ENCODE data around the gene NFE2L1. TPM values are rescaled to one million over a fixed set of nuclear protein-coding genes. Genes with fewer than 3 reads are reported as not detected.

Gene NFE2L1
- polyA plus RNA-seq, 1 of the 3 experiments (the other 2 are of a cell fraction) = 159 TPM

DNA sequence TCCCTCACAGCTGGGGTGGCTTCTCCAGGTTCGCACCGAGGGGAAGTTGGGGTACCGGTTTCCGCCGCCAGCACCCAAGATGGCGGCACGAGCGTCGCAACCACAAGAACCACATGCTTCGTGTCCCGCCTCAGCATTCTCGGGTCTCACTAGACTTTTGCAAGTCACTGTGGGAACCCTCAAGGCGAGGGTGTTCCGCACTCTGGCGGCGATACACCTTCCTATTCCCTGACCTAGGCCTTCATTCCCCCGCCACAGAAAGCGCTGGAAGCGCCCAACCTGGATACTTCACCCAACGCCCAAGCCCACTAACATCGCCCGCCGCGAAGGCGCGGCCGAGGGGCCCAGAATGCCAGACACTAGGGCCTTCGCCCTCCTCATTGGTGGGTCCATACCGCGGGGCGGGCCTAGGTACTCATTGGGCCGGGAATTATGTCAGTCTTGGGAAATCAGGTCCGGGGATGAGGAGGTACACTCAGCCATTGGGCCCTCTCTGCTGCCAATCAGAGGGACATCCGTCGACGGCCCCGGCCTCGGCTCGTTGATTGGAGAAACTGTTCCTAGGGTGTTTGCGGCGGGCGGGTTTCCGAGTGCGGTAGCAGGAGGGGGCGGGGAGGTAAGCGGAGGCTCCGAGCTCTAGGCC, at the start of gene NFE2L1 (continued):
- TF ChIP-seq REST (IDR thresholded peaks at IDR 0.05; ENCODE audit: low read depth, low read length) (no peak), TAF1 (IDR thresholded peaks at IDR 0.05; ENCODE audit: borderline replicate concordance, low read depth, low read length) (peak; percentile 59; the same call in 1 of the 2 replicates), RAD21 (IDR thresholded peaks at IDR 0.05; ENCODE audit: low read length) (no peak), MAX (IDR thresholded peaks at IDR 0.05; ENCODE audit: low read depth) (peak; percentile 100), SIN3A (IDR thresholded peaks at IDR 0.05; ENCODE audit: borderline replicate concordance, low read depth, low read length) (0 out of 2 replicates have a peak, but pooled peaks have one; percentile 13), TCF12 (IDR thresholded peaks at IDR 0.05) (peak; percentile 53; the same call in 1 of the 2 replicates), SMC3 (IDR thresholded peaks at IDR 0.05; ENCODE audit: low read depth, low read length) (no peak), CHD2 (IDR thresholded peaks at IDR 0.05; ENCODE audit: low read length, partially characterized antibody) (peak; percentile 97), FOXM1 (IDR thresholded peaks at IDR 0.05; ENCODE audit: low read depth) (no peak), EP300 (IDR thresholded peaks at IDR 0.05; ENCODE audit: borderline replicate concordance in 1 of 2, low read depth in 1 of 2, low read length in 1 of 2) (peak in 1 of 2 experiments; percentile 14; a peak in 1 of 4 replicates), NFIC (IDR thresholded peaks at IDR 0.05; ENCODE audit: borderline replicate concordance) (peak; percentile 7; the same call in 1 of the 2 replicates), GATA2 (CRISPR knock-in tag; IDR thresholded peaks at IDR 0.05) (no peak)

- TF ChIP-seq JUND (IDR thresholded peaks at IDR 0.05) (no peak), MAX (IDR thresholded peaks at IDR 0.05; ENCODE audit: low read depth) (no peak), FOXJ3 (CRISPR knock-in tag; IDR thresholded peaks at IDR 0.05) (no peak), NFIC (IDR thresholded peaks at IDR 0.05; ENCODE audit: borderline replicate concordance) (no peak), MEF2A (IDR thresholded peaks at IDR 0.05; ENCODE audit: borderline replicate concordance, low read depth) (no peak), RCOR1 (IDR thresholded peaks at IDR 0.05; ENCODE audit: low read length) (no peak), CHD2 (IDR thresholded peaks at IDR 0.05; ENCODE audit: low read length, partially characterized antibody) (no peak), SMC3 (IDR thresholded peaks at IDR 0.05; ENCODE audit: low read depth, low read length) (no peak), SIN3A (IDR thresholded peaks at IDR 0.05; ENCODE audit: borderline replicate concordance, low read depth, low read length) (no peak), ELF1 (IDR thresholded peaks at IDR 0.05) (no peak)
- CTCF ChIA-PET = interaction anchor here (0.9 to 41.8 kb wide), 7 partner anchors 15 to 110 kb away, joined by 3 to 1752 read pairs (median 6); partner anchors contain the start of gene CDK5RAP3
- no peaks in the 10 kb centered on the region for H3K79me2 ChIP-seq (ENCODE audit: insufficient read depth)
- H3K9me2 ChIP-seq = no peaks in the 10 kb centered on the region
- no peak overlapping the region for H3K4me2 ChIP-seq
- POLR2A ChIA-PET = interaction anchor here (1.1 to 9.0 kb wide), 6 partner anchors 8 to 29 kb away, joined by 3 to 223 read pairs (median 5); partner anchors contain the start of gene CDK5RAP3
- H3F3A ChIP-seq (replicated peaks; ENCODE audit: insufficient read depth) = peaks cover 34% of the 10 kb centered on the region
- no peaks in the 10 kb centered on the region for H4K20me1 ChIP-seq (ENCODE audit: insufficient read depth)
- peak overlapping the region; percentile 38; the same call in 1 of the 2 replicates for H2AFZ ChIP-seq (ENCODE audit: low read depth)
- H3K4me3 ChIP-seq (ENCODE audit: low read depth in 2 of 2, low read length in 1 of 2) = no peak overlapping the region
- no peak overlapping the region for H3K9ac ChIP-seq
- DNase-seq = no peak
- H3K9me3 ChIP-seq = no peaks in the 10 kb centered on the region
- H3K36me3 ChIP-seq (replicated peaks in 1 of 2; ENCODE audit: control insufficient read depth in 1 of 2, insufficient read depth in 2 of 2, low read length in 1 of 2) = no peaks in the 10 kb centered on the region
- H3K27ac ChIP-seq (ENCODE audit: low read depth in 2 of 2, low read length in 1 of 2) = peak overlapping the region; percentile 1 to 72; a peak in 2 of 4 replicates
- no peaks in the 10 kb centered on the region for H3K27me3 ChIP-seq (ENCODE audit: insufficient read depth)
- 62% methylated on average over 4 of the region's 4 CpGs for whole genome bisulfite sequencing (ENCODE audit: low lambda C conversion rate)
- H3K4me1 ChIP-seq (ENCODE audit: control insufficient read depth in 1 of 2, insufficient read depth in 2 of 2, low read depth in 1 of 2, low read length in 1 of 2) = peaks cover 42 to 75% of the 10 kb centered on the region in 2 experiments
Observed at GRCh38 chr17:47999582-47999981, 48.6 kb upstream of the NFE2L1 start.

Measured in SK-N-SH (cell line).